Measurements from ENCODE around the gene CD200R1L.
"Not testable (repeated sequence)": the region's sequence is repeated elsewhere in the genome, so short reads cannot be mapped to it uniquely, and the experiment has no call there.

CD200R1L gene

DNA sequence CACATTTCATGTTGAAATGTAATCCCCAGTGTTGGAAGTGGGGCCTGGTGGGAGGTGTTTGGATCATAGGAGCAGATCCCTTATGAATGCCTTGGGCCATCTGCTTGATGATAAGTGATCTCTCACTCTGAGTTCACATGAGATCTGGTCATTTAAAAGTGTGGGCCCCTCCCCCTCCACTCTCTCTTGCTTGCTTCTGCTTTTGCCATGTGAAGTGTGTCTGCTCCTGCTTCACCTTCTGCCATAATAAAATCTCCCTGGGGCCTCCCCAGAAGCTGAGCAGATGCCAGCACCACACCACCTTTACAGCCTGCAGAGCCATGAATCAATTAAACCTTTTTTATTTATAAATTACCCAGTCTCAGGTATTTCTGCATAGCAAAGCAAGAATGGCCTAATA is 14.2 kb upstream of the CD200R1L start:
- H3K4me1 ChIP-seq (ENCODE audit: control insufficient read depth, insufficient read depth, low read length, unreplicated experiment): no peaks in the 10 kb centered on the region
- H3K27ac ChIP-seq (ENCODE audit: low read depth, low read length): no peak overlapping the region
- H3K36me3 ChIP-seq (ENCODE audit: insufficient read depth, low read length): no peaks in the 10 kb centered on the region
- no peaks in the 10 kb centered on the region for H3K79me2 ChIP-seq (ENCODE audit: control insufficient read depth, insufficient read depth, low read length, unreplicated experiment)
- H3K4me3 ChIP-seq (ENCODE audit: low read depth, low read length): no peak overlapping the region
- no peak overlapping the region for H2AFZ ChIP-seq (ENCODE audit: low read length, unreplicated experiment)
- 0 out of 2 replicates have a peak, but pooled peaks cover 2% of the 10 kb centered on the region for H3K27me3 ChIP-seq (ENCODE audit: insufficient read depth, low read length)

DNA sequence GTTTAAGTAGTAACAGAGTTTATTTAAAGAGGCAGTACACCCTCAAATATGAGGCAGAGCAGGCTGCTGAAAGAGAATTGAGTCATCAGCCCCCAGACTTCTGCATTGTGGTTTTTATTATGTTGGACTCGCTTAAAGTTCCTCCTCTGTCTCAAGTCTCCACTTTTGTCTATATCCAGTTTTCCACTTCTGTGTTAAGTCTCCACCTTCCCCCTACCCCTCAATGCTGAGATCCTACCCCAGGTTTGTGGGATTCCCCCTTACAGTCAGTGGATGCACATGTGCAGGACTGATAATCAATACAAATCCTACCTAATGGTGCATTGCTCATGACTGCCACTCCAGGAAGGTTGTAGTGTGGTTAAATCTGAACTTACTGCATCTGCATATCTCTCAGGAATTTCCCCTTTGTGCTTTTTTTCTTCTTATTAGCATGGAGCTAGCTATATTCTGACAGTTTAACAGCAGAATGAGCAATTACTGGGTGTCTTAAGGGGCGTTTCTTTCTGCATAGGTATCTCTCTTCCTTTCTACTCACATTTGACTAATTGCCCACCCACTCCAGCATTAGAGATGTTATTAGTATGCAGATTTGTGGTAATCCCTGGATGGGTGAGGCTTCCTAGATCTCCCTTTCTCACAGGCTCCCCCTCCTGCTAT is 11.9 kb upstream of the CD200R1L start:
- H3K4me3 ChIP-seq (ENCODE audit: low read depth, low read length): no peak overlapping the region
- no peaks in the 10 kb centered on the region for H3K4me1 ChIP-seq (ENCODE audit: control insufficient read depth, insufficient read depth, low read length, unreplicated experiment)
- H2AFZ ChIP-seq (ENCODE audit: low read length, unreplicated experiment): no peak overlapping the region
- H3K36me3 ChIP-seq (ENCODE audit: insufficient read depth, low read length): no peaks in the 10 kb centered on the region
- no peaks in the 10 kb centered on the region for H3K27me3 ChIP-seq (ENCODE audit: insufficient read depth, low read length)
- no peaks in the 10 kb centered on the region for H3K79me2 ChIP-seq (ENCODE audit: control insufficient read depth, insufficient read depth, low read length, unreplicated experiment)
- H3K27ac ChIP-seq (ENCODE audit: low read depth, low read length): no peak overlapping the region

DNA sequence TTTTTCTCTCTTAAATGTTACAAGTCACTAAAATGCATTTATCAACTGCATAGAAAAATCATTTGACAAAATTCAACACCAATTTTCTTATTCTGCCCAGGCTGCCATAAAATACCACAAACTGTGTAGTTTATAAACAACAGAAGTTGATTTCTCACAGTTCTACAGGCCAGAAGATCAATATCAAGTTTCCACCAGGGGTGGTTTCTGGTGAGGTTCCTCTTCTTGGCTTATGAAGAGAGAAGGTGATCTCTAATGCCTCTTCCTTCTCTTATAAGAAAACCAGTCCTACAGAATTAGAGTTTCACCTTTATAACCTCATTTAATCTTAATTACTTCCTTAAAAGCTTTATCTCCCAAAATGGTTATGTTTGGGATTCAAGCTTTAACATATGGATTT is 10.9 kb upstream of the CD200R1L start:
- no peaks in the 10 kb centered on the region for H3K4me1 ChIP-seq (ENCODE audit: control insufficient read depth, insufficient read depth, low read length, unreplicated experiment)

DNA sequence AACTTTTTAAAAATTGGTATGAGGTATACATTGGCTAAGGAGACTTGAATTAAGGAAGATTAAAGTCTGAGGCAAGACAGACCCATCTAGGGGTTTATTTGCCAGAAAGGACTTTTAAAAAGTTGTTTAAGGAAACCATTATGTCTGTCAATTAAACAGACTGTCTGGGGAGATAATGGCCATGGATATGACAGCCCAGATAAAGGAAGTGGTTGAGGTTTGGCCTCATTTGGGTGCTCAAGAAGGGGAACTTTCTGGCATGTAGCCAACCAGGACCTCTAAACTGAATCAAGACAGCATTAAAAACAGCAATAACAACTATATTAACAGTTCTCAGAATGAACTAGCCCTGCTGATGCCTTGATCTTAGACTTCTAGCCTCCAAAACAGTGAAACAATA is 9.9 kb upstream of the CD200R1L start:
- Histone ChIP-seq H3K79me2 (ENCODE audit: control insufficient read depth, insufficient read depth, low read length, unreplicated experiment) (no peaks in the 10 kb centered on the region), H3K36me3 (ENCODE audit: insufficient read depth, low read length) (no peaks in the 10 kb centered on the region), H3K4me1 (ENCODE audit: control insufficient read depth, insufficient read depth, low read length, unreplicated experiment) (no peaks in the 10 kb centered on the region), H2AFZ (ENCODE audit: low read length, unreplicated experiment) (no peak overlapping the region), H3K4me3 (ENCODE audit: low read depth, low read length) (no peak overlapping the region), H3K27ac (ENCODE audit: low read depth, low read length) (no peak overlapping the region), H3K27me3 (ENCODE audit: insufficient read depth, low read length) (no peaks in the 10 kb centered on the region)

More for the DNA sequence above, 10.9 kb upstream of the CD200R1L start:
- Histone ChIP-seq H3K27me3 (ENCODE audit: insufficient read depth, low read length) (no peaks in the 10 kb centered on the region), H3K36me3 (ENCODE audit: insufficient read depth, low read length) (no peaks in the 10 kb centered on the region), H3K4me3 (ENCODE audit: low read depth, low read length) (no peak overlapping the region), H2AFZ (ENCODE audit: low read length, unreplicated experiment) (no peak overlapping the region), H3K27ac (ENCODE audit: low read depth, low read length) (no peak overlapping the region), H3K79me2 (ENCODE audit: control insufficient read depth, insufficient read depth, low read length, unreplicated experiment) (no peaks in the 10 kb centered on the region)

DNA sequence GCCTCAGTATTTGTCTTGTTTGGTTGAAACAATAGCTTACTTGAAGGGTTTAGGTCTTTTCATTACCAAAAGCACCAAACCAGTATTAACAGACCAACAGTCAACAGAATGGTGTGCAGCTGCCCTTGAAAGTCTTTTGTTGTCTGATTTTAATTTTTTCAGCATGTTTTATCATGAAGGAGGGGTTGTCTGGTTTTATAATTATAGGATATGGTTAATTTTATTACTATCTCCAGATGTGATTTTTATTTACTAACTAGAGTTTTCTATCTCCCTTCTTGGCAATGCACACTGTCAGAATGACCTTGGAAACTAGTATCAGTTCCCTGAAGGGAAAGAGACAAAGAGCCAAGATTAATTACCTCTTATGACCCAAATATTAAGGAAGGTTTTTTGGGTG is 9.2 kb upstream of the CD200R1L start:
- no peak overlapping the region for H3K27ac ChIP-seq (ENCODE audit: low read depth, low read length)
- no peaks in the 10 kb centered on the region for H3K27me3 ChIP-seq (ENCODE audit: insufficient read depth, low read length)
- no peaks in the 10 kb centered on the region for H3K79me2 ChIP-seq (ENCODE audit: control insufficient read depth, insufficient read depth, low read length, unreplicated experiment)
- H3K4me1 ChIP-seq (ENCODE audit: control insufficient read depth, insufficient read depth, low read length, unreplicated experiment): no peaks in the 10 kb centered on the region
- H2AFZ ChIP-seq (ENCODE audit: low read length, unreplicated experiment): no peak overlapping the region
- no peaks in the 10 kb centered on the region for H3K36me3 ChIP-seq (ENCODE audit: insufficient read depth, low read length)
- no peak overlapping the region for H3K4me3 ChIP-seq (ENCODE audit: low read depth, low read length)

DNA sequence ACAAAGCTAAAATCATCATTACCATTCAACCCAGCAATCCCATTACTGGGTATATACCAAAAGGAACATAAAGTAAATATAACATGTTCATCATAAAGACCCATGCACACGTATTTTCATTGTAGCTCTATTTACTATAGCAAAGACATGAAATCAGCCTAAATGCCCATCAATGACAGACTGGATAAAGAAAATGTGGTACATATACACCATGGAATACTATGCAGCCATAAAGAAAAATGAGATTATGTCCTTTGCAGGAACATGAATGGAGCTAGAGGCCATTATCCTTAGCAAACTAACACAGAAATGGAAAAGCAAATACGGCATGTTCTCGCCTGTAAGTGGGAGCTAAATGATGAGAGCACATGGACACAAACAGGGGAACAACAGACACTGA is 8.4 kb upstream of the CD200R1L start:
- H3K36me3 ChIP-seq (ENCODE audit: insufficient read depth, low read length); H3K27me3 ChIP-seq (ENCODE audit: insufficient read depth, low read length); H2AFZ ChIP-seq (ENCODE audit: low read length, unreplicated experiment); H3K4me1 ChIP-seq (ENCODE audit: control insufficient read depth, insufficient read depth, low read length, unreplicated experiment); H3K79me2 ChIP-seq (ENCODE audit: control insufficient read depth, insufficient read depth, low read length, unreplicated experiment); H3K4me3 ChIP-seq (ENCODE audit: low read depth, low read length); H3K27ac ChIP-seq (ENCODE audit: low read depth, low read length): not testable (repeated sequence)

DNA sequence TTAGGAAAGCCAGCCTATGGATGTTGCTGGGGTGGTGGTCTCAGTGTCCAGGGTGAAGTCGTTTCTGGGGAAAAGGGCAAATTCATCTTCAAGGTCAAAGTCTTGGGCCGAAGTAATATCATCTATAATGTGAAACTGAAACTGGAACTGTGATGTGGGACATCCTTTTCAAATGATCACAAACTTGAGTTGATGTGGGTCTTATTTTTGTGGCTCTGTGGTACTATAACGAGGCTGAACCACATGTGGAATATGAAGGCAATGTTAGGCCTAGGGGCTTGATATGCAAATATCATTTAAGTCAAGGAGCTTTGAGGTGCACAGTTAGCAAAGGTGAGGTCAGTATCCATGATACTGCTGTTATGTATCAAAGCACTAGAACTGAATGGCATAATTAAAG is 1.5 kb upstream of the CD200R1L start:
- Histone ChIP-seq H3K4me1 (ENCODE audit: control insufficient read depth, insufficient read depth, low read length, unreplicated experiment) (peaks cover 5% of the 10 kb centered on the region), H3K79me2 (ENCODE audit: control insufficient read depth, insufficient read depth, low read length, unreplicated experiment) (no peaks in the 10 kb centered on the region), H3K36me3 (ENCODE audit: insufficient read depth, low read length) (0 out of 2 replicates have a peak, but pooled peaks cover 4% of the 10 kb centered on the region), H3K27ac (ENCODE audit: low read depth, low read length) (no peak overlapping the region), H2AFZ (ENCODE audit: low read length, unreplicated experiment) (peak overlapping the region; percentile 96), H3K4me3 (ENCODE audit: low read depth, low read length) (peak overlapping the region; percentile 68), H3K27me3 (ENCODE audit: insufficient read depth, low read length) (no peaks in the 10 kb centered on the region)

DNA sequence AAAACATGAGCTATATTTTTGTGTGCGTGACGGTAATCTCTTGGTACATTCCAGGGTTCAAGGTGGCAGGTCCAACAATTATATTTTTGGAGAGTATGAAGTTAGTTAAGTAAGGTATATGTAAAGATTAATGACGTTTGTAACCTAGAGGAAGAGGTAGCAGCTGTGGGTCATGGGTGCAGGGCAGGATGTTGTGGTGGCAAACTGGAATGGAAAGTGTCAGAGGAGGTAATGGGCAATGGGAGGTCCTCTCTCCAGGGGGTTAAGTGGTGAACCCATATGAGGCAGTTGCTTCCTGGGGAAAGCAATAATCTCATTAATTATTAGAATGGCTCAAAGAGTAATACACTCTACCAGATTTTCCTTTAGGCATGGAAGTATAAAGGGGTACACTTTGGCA is 1.0 kb upstream of the CD200R1L start:
- Histone ChIP-seq H3K4me3 (ENCODE audit: low read depth, low read length) (peak overlapping the region; percentile 68; the same call in 1 of the 2 replicates), H2AFZ (ENCODE audit: low read length, unreplicated experiment) (peak overlapping the region; percentile 96)

DNA sequence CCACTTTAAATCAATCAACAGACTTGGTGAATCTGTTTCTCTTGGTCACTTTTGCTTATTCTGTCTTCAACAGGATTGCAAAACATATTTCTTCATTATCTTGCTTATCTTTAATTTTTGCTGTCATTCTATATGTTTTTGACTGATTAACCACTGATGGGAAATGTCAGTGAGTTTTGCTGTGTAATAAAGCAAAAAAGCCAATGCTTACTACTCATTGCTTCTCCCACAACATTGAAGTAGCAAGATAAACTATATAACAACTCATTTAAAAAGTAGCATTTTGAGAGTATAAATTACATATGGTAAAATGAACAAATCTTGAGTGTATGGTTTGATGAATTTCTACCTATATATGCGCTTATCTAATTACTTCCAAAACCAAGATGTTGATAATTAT is 892 bp downstream of the CD200R1L start:
- no peaks in the 10 kb centered on the region for H3K27me3 ChIP-seq (ENCODE audit: insufficient read depth, low read length)
- peaks cover 5% of the 10 kb centered on the region for H3K4me1 ChIP-seq (ENCODE audit: control insufficient read depth, insufficient read depth, low read length, unreplicated experiment)
- H3K27ac ChIP-seq (ENCODE audit: low read depth, low read length): no peak overlapping the region
- 0 out of 2 replicates have a peak, but pooled peaks cover 5% of the 10 kb centered on the region for H3K36me3 ChIP-seq (ENCODE audit: insufficient read depth, low read length)
- H3K79me2 ChIP-seq (ENCODE audit: control insufficient read depth, insufficient read depth, low read length, unreplicated experiment): no peaks in the 10 kb centered on the region
- H3K4me3 ChIP-seq (ENCODE audit: low read depth, low read length): no peak overlapping the region
- no peak overlapping the region for H2AFZ ChIP-seq (ENCODE audit: low read length, unreplicated experiment)

More for the DNA sequence above, 1.0 kb upstream of the CD200R1L start:
- H3K36me3 ChIP-seq (ENCODE audit: insufficient read depth, low read length): 0 out of 2 replicates have a peak, but pooled peaks cover 5% of the 10 kb centered on the region
- peaks cover 5% of the 10 kb centered on the region for H3K4me1 ChIP-seq (ENCODE audit: control insufficient read depth, insufficient read depth, low read length, unreplicated experiment)
- H3K27me3 ChIP-seq (ENCODE audit: insufficient read depth, low read length): no peaks in the 10 kb centered on the region
- H3K27ac ChIP-seq (ENCODE audit: low read depth, low read length): no peak overlapping the region
- H3K79me2 ChIP-seq (ENCODE audit: control insufficient read depth, insufficient read depth, low read length, unreplicated experiment): no peaks in the 10 kb centered on the region

DNA sequence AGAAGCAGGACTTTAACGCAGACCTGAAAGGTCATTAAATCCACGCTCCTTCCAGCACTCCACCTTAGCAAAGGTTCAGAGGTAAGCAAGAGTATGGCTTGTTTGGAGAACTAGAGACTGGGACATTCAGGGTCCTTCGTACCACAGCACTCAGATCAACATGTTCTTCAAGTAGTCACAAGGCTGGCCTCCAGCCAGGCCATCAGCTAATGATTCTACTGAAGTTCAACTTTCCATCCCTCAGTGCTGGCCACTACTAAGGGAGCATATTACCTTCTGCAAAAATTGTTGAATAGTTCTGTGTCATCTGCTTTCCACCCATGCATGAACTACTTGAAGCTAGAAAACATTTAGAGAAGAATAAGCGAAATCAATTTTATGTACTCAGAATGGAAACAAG is 17.6 kb downstream of the CD200R1L start:
- Histone ChIP-seq H3K4me3 (ENCODE audit: low read depth, low read length) (no peak overlapping the region), H3K27me3 (ENCODE audit: insufficient read depth, low read length) (0 out of 2 replicates have a peak, but pooled peaks cover 3% of the 10 kb centered on the region), H3K27ac (ENCODE audit: low read depth, low read length) (no peak overlapping the region), H3K79me2 (ENCODE audit: control insufficient read depth, insufficient read depth, low read length, unreplicated experiment) (no peaks in the 10 kb centered on the region), H3K4me1 (ENCODE audit: control insufficient read depth, insufficient read depth, low read length, unreplicated experiment) (no peaks in the 10 kb centered on the region), H3K36me3 (ENCODE audit: insufficient read depth, low read length) (no peaks in the 10 kb centered on the region), H2AFZ (ENCODE audit: low read length, unreplicated experiment) (no peak overlapping the region)

Data from ACC112 (cell line).